ENCODE measurements around the gene NDUFA8. TPM values are rescaled to one million over a fixed set of nuclear protein-coding genes. Genes with fewer than 3 reads are reported as not detected.

Gene NDUFA8
- total and polyA plus RNA-seq, 10 donors, result 27.8 to 72.7 (median 29.8) TPM

DNA sequence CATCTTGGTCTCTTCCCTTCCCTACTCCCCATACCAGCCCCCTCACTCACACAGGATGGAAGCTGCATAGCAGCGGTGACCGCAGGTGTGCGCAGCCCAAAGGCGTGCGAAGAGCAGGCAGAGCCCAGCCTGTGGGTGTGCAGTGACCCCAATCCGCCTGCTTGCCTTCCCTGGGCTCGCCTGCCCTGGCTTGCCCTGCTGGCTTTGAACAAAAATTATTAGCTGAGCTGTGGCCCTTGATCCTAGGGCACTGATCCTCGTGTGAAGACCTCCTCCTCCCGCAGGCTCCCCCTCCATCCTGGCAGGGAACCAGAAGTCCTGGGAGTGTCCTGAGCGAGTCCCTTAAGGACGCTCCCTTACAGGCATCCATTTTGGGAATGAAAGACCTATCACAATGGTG is 32.0 kb upstream of the NDUFA8 start:
- H3K27me3 ChIP-seq (replicated peaks in 1 of 7), result no peaks in the 10 kb centered on the region
- H3K27ac ChIP-seq, result no peak overlapping the region
- DNase-seq, result peak; percentile 32
- no peaks in the 10 kb centered on the region for H3K9me3 ChIP-seq
- 70 to 88% (median 82%) methylated on average over 11 of the region's 11 CpGs for WGBS, 5 donors
- no peak for TF ChIP-seq POLR2AphosphoS5 (IDR thresholded peaks at IDR 0.05)
- no peak for TF ChIP-seq POLR2A (IDR thresholded peaks at IDR 0.05)
- TF ChIP-seq, protein P1, sequence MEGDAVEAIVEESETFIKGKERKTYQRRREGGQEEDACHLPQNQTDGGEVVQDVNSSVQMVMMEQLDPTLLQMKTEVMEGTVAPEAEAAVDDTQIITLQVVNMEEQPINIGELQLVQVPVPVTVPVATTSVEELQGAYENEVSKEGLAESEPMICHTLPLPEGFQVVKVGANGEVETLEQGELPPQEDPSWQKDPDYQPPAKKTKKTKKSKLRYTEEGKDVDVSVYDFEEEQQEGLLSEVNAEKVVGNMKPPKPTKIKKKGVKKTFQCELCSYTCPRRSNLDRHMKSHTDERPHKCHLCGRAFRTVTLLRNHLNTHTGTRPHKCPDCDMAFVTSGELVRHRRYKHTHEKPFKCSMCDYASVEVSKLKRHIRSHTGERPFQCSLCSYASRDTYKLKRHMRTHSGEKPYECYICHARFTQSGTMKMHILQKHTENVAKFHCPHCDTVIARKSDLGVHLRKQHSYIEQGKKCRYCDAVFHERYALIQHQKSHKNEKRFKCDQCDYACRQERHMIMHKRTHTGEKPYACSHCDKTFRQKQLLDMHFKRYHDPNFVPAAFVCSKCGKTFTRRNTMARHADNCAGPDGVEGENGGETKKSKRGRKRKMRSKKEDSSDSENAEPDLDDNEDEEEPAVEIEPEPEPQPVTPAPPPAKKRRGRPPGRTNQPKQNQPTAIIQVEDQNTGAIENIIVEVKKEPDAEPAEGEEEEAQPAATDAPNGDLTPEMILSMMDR (IDR thresholded peaks at IDR 0.05 in 8 of 11, conservative IDR thresholded peaks at IDR 0.05 in 3 of 11), result no peak
- no peaks in the 10 kb centered on the region for H3K4me1 ChIP-seq
- intact Hi-C loops (cut with DNase I; ENCODE audit: low total_unique reads), result no loop called here
- no peaks in the 10 kb centered on the region for H3K36me3 ChIP-seq
- no peak overlapping the region for H3K4me3 ChIP-seq

DNA sequence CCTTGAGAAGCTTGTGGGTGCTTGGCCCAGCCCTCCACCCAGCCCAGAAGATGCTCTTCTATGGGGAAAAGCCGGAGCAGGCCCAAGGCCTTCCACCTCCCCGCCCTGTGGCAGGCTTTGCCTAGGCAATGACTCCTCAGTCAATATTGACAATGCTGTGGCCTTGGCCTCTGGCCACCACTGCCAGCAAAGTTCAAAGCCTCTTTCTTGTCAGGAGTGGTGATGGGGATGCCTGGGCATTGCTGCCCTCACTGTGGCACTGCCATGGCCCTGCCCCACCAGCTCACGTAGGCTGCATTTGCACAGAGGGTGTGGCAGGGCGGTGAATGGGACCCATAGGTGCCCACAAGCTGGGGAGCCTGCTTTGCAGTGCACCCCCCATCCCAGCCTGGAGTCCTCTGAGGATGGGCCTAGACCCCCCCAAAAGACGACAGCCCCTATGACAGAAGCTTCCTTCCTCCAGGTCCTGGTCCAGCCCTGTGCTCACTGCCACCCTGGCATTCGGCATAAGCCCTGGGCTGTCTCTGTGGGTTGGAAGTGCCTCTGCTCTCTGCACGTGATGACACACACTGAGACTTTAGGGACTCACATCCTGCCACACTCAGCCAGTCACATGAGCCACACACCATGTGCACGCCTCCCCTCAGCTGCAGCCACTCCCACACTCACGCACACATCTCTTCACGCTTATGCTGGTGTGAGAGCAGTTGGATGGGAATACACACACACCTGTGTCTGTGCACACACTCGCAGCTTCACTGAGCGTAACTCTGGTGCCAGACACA is 31.2 kb upstream of the NDUFA8 start:
- no peaks in the 10 kb centered on the region for H3K36me3 ChIP-seq
- H3K4me3 ChIP-seq, result no peak overlapping the region
- DNase-seq, result peak; percentile 42
- 73 to 83% (median 79%) methylated on average over 8 to 12 of the region's 12 CpGs for WGBS, 5 donors
- TF ChIP-seq, protein P1 (IDR thresholded peaks at IDR 0.05 in 8 of 11, conservative IDR thresholded peaks at IDR 0.05 in 3 of 11), result no peak
- no peak overlapping the region for H3K27ac ChIP-seq
- H3K27me3 ChIP-seq (replicated peaks in 1 of 7), result no peaks in the 10 kb centered on the region
- intact Hi-C loops (cut with DNase I; ENCODE audit: low total_unique reads), result no loop called here
- H3K4me1 ChIP-seq, result no peaks in the 10 kb centered on the region
- H3K9me3 ChIP-seq, result no peaks in the 10 kb centered on the region

DNA sequence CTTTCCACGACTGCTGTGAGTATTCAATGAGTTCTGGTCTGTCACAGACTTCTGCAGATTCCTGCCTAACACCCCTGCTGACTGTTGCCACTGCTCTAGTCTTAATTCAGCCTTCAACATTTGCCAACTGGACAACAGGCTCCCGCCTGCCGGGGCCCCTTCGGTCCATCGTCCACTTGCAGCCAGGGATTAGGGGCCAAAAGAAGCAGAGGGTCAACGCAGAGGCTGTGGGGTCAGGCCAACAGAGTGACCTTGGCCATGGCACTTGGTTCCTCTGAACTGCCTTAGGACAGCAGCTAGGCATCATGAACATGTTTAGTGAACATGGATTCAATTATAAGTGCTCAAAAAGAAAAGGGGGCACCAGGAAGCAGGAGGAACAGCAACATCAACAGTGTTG is 28.8 kb upstream of the NDUFA8 start:
- no peak for DNase-seq
- TF ChIP-seq, protein P1 (IDR thresholded peaks at IDR 0.05 in 8 of 11, conservative IDR thresholded peaks at IDR 0.05 in 3 of 11), result no peak
- no peak for TF ChIP-seq POLR2A (IDR thresholded peaks at IDR 0.05)
- no peak for TF ChIP-seq POLR2AphosphoS5 (IDR thresholded peaks at IDR 0.05)
- intact Hi-C loops (cut with DNase I; ENCODE audit: low total_unique reads), result no loop called here
- 88 to 93% (median 90%) methylated on average over 6 of the region's 6 CpGs for whole genome bisulfite sequencing, 5 donors
- H3K27ac ChIP-seq, result no peak overlapping the region
- H3K4me3 ChIP-seq, result no peak overlapping the region
- H3K4me1 ChIP-seq, result no peaks in the 10 kb centered on the region
- H3K27me3 ChIP-seq (replicated peaks in 1 of 7), result no peaks in the 10 kb centered on the region
- H3K36me3 ChIP-seq, result no peaks in the 10 kb centered on the region
- H3K9me3 ChIP-seq, result no peaks in the 10 kb centered on the region

DNA sequence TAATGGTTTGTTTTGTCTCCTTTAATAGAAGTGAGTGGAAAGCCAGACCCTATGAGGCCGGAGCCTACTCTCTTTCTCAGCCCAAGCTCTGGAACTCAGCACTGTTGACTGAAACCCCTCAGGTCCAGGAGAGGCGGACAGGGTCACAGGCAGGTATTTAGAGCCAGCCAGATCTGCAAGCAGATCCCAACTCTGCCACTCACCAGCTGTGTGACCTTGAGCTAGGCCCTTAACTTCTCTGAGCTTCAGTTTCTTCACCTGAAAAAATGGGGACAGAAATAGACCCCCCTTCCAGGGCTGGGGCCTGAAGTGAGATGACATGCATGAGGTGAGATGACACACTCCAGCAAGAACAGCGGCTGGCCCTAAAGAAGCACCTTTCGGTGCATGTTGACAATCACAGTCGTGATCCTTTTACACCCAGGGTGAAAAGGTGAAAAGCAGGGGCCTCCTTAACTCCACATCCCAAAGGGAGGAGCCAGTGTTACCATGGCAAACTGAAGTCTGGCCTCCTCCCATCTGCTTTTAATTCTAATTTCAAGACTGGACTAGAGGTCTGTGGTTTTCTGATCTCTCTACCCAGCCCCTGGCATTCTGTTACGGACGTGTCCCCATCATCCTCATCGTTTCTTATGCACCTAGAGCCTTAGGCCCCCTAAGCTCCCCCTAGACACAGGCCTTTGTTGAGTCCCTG is 27.3 kb upstream of the NDUFA8 start:
- DNase-seq, result peak; percentile 35
- H3K27ac ChIP-seq, result no peak overlapping the region

More for the DNA sequence above, 27.3 kb upstream of the NDUFA8 start:
- no peaks in the 10 kb centered on the region for H3K9me3 ChIP-seq
- peaks cover 0 to 14% (median 0%) of the 10 kb centered on the region in 7 donors for H3K27me3 ChIP-seq (replicated peaks in 1 of 7)
- H3K4me1 ChIP-seq, result no peaks in the 10 kb centered on the region
- no peak for TF ChIP-seq POLR2AphosphoS5 (IDR thresholded peaks at IDR 0.05)
- TF ChIP-seq, protein P1 (IDR thresholded peaks at IDR 0.05 in 8 of 11, conservative IDR thresholded peaks at IDR 0.05 in 3 of 11), result no peak
- no peak for TF ChIP-seq POLR2A (IDR thresholded peaks at IDR 0.05)
- intact Hi-C loops (cut with DNase I; ENCODE audit: low total_unique reads), result no loop called here
- H3K36me3 ChIP-seq, result no peaks in the 10 kb centered on the region
- 86 to 95% (median 94%) methylated on average over 8 of the region's 8 CpGs for WGBS, 5 donors
- H3K4me3 ChIP-seq, result no peak overlapping the region
